GM12801 (cell line): Measurements from ENCODE around the gene FER.

Experiments
- TF ChIP-seq, protein P1 (sequence below): IDR thresholded peaks from one replicate; pipeline ENCODE4 v1.5.1; 2011; ENCODE audit warnings: control low read depth; ENCODE audit not compliant: insufficient read length; ENCODE audit errors: extremely low read depth

Gene FER

DNA sequence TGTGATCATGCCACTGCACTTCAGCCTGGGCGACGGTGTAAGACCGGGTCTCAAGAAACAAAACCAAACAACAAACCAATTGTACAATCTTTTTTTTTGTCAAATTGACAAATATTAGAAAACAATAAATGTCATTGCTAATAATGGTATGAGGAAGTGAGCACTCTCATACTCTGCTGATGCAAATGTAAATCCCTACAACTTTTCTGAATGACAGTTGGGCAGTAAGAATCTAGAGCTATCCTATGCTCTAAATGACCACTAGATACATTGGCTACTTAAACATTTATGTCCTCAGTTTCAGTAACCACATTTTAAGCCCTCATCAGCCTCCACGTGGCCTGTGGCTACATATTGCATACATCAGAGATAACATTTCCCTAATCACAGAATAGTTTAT is 256.2 kb downstream of the FER start:
- TF ChIP-seq, protein P1, sequence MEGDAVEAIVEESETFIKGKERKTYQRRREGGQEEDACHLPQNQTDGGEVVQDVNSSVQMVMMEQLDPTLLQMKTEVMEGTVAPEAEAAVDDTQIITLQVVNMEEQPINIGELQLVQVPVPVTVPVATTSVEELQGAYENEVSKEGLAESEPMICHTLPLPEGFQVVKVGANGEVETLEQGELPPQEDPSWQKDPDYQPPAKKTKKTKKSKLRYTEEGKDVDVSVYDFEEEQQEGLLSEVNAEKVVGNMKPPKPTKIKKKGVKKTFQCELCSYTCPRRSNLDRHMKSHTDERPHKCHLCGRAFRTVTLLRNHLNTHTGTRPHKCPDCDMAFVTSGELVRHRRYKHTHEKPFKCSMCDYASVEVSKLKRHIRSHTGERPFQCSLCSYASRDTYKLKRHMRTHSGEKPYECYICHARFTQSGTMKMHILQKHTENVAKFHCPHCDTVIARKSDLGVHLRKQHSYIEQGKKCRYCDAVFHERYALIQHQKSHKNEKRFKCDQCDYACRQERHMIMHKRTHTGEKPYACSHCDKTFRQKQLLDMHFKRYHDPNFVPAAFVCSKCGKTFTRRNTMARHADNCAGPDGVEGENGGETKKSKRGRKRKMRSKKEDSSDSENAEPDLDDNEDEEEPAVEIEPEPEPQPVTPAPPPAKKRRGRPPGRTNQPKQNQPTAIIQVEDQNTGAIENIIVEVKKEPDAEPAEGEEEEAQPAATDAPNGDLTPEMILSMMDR: no peak

GRCh38 chr5:109005297-109006009 is 257.8 kb downstream of the FER start:
- TF ChIP-seq, protein P1: no peak

GRCh38 chr5:109006129-109006528 is 258.4 kb downstream of the FER start:
- TF ChIP-seq, protein P1: no peak

DNA sequence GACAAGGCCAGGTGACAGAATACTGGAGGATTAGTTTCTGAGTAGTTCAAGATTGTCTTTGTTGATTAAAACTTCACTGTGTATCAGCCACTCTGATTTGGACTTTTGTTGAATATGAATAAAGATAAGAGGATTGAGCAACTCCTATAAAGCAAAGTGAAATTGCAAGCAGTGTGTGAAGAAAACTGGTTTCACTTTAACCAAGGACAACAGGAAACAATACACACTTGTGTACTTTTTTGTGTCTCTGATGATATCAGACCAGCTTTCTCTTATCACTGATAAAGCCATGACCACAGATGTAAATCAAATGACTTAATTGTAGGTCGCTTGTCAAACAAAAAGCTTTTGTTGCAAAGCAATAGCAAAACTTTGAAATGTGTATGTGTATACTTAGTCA is 268.6 kb downstream of the FER start:
- TF ChIP-seq, protein P1: no peak

DNA sequence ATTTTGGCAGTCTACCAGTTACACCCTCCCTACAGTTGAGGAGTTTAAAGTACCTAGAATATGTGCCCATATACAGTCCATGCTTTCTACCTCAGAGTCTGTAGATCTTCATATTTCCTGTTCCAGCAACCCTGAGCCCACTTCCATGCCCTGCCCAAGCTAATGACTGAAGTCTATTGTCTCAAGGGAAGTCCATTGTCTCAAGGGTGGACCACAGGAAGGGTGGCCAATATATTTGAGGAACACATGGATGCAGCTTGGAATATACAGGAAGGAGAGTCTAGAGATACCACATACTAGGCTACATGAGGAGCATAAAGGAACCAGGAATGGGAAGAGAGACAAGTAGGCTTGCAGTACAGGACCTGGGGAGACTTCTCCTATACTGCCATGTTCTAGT is 274.4 kb downstream of the FER start:
- TF ChIP-seq, protein P1: no peak

DNA sequence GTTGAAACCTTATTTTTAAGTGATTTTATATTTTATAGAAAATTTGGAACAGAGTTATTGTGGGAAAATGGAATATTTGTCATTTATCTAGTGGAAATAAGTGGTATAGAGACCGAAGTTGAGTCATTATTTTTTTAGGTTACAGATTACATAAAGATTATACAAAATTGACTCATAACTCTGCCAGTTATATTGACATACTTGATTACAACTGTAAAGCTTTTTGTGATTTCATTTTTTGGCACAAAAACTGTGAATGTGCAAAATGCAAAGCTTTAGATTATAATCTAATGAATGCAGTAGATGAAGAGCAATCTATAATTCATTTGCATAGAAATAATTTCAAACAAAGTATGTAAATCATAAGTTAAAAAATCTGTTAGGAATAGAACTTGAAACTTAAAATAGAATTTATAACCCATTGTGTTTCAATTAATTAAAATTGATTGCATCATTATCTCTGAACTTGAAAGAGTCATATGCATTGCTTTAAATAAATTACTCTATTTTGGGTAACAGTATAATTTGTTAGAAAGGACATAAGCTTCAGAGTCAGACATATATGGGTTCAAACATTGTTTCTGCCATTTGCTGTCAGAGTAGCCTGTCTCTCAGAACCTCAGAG is 280.4 kb downstream of the FER start:
- TF ChIP-seq, protein P1: no peak

DNA sequence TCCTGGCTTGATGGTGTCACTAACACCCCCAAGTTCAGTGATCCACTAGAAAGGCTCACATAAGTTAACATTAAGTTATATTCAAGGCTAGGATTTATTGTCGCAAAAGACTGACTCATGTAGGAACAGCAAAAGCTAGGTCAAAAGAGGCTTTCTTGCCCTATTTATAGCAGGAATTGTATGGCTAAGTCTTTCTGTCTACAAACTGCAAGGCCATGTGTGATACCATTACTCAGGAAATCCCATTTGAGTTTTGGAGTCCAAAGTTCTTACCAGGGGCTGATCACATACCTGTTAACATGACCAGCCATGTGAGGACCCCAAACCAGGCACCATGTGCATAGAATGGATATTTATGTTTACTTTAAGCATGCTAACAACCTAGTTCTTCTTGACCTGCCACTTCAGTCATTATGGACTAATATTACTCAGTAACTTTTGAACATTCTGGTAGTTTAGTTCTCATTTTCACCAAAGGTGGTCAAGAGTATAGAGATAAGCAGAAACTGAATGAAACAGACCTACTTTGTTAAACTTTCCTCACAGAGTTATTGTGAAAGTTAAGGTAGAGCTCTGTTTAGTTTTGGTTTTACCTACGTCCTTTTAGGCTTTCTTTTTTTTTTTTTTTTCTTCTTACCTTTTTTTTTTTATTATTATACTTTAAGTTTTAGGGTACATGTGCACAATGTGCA is 281.1 kb downstream of the FER start:
- TF ChIP-seq, protein P1: no peak
